ENCODE data around the gene SIRT2. TPM values are rescaled to one million over a fixed set of nuclear protein-coding genes. Genes with fewer than 3 reads are reported as not detected.
"Not testable (repeated sequence)": the region's sequence is repeated elsewhere in the genome, so short reads cannot be mapped to it uniquely, and the experiment has no call there.

SIRT2 gene
- total RNA-seq, 1 donor from 2014 or later = 54.2 TPM

DNA sequence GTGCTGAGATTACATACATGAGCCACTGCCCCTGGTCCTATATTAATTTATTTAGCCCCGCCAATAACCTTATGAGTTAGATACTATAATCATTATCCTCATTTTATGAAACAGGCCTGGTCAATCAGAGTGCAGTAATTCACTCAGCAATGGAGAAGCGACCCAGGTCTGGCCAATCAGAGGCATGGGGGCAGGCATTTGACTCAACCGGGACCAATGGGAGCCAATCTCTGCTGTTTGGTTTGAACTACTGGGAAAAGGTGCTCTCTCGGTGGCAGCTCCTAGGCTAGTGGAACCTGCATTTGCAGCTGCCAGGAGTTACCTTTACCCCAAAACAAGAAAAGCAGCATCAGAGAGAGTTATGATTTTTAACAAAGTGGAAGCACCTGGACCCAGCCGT, 6.6 kb downstream of the SIRT2 start:
- Mint-ChIP-seq H3K27ac (ENCODE audit: unreplicated experiment) (no peak overlapping the region), H3K27me3 (ENCODE audit: low read depth) (no peaks in the 10 kb centered on the region), H3K36me3 (ENCODE audit: low read depth) (peaks cover 9% of the 10 kb centered on the region), H3K9me3 (ENCODE audit: low read depth) (no peaks in the 10 kb centered on the region), H3K4me3 (ENCODE audit: unreplicated experiment) (no peak overlapping the region), H3K4me1 (ENCODE audit: low read depth) (peaks cover 5% of the 10 kb centered on the region)
- DNase-seq (ENCODE audit: low spot score) = no peak
- TF ChIP-seq, protein P1, sequence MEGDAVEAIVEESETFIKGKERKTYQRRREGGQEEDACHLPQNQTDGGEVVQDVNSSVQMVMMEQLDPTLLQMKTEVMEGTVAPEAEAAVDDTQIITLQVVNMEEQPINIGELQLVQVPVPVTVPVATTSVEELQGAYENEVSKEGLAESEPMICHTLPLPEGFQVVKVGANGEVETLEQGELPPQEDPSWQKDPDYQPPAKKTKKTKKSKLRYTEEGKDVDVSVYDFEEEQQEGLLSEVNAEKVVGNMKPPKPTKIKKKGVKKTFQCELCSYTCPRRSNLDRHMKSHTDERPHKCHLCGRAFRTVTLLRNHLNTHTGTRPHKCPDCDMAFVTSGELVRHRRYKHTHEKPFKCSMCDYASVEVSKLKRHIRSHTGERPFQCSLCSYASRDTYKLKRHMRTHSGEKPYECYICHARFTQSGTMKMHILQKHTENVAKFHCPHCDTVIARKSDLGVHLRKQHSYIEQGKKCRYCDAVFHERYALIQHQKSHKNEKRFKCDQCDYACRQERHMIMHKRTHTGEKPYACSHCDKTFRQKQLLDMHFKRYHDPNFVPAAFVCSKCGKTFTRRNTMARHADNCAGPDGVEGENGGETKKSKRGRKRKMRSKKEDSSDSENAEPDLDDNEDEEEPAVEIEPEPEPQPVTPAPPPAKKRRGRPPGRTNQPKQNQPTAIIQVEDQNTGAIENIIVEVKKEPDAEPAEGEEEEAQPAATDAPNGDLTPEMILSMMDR (IDR thresholded peaks at IDR 0.05) = no peak

DNA sequence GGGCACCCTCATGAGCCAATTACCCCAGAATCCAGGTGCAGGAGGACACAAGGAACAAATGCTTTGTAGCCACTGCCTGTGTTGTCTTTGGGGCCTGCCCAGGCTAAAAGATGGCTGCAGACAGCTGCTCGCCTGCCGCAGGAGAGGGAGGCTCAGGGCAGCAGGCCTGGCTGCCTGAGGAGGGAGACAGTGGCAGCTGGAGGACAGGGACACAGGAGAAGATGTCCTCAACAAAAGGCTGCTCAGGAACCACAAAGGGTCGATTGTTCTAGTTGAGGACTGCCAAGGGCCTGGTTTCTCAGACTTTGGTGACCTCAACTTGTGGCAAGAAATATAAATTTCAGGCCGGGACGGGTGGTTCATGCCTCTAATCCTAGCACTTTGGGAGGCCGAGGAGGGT, 7.6 kb downstream of the SIRT2 start:
- Mint-ChIP-seq H3K4me3 (ENCODE audit: unreplicated experiment) (no peak overlapping the region), H3K36me3 (ENCODE audit: low read depth) (peaks cover 9% of the 10 kb centered on the region), H3K9me3 (ENCODE audit: low read depth) (no peaks in the 10 kb centered on the region), H3K27me3 (ENCODE audit: low read depth) (no peaks in the 10 kb centered on the region), H3K4me1 (ENCODE audit: low read depth) (no peaks in the 10 kb centered on the region), H3K27ac (ENCODE audit: unreplicated experiment) (no peak overlapping the region)
- DNase-seq (ENCODE audit: low spot score) = no peak
- TF ChIP-seq, protein P1 (IDR thresholded peaks at IDR 0.05) = no peak

DNA sequence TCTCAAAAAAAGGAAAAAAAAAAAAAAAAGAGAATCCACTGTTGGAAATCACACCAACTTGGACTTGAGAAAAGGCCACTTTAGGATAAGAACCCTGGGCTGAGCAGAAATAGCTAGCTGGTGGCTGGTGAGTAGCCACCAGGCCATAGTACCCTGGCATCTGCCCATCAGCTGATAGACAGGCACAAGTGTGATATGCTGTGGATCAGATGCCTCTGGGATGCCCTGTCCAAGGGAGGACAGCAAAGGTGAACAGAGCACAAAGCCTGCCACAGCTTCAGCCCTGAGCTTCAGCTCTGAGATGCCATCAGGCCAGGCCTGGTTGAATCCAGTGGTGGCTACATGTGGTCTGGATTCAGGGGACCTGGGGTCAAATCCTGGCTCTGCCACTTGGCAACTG, 8.7 kb downstream of the SIRT2 start:
- no peaks in the 10 kb centered on the region for H3K27me3 Mint-ChIP-seq (ENCODE audit: low read depth)
- H3K36me3 Mint-ChIP-seq (ENCODE audit: low read depth) = peaks cover 9% of the 10 kb centered on the region
- H3K9me3 Mint-ChIP-seq (ENCODE audit: low read depth) = no peaks in the 10 kb centered on the region
- H3K4me1 Mint-ChIP-seq (ENCODE audit: low read depth) = no peaks in the 10 kb centered on the region
- TF ChIP-seq, protein P1 (IDR thresholded peaks at IDR 0.05) = no peak
- DNase-seq (ENCODE audit: low spot score) = no peak
- no peak overlapping the region for H3K4me3 Mint-ChIP-seq (ENCODE audit: unreplicated experiment)
- H3K27ac Mint-ChIP-seq (ENCODE audit: unreplicated experiment) = no peak overlapping the region

DNA sequence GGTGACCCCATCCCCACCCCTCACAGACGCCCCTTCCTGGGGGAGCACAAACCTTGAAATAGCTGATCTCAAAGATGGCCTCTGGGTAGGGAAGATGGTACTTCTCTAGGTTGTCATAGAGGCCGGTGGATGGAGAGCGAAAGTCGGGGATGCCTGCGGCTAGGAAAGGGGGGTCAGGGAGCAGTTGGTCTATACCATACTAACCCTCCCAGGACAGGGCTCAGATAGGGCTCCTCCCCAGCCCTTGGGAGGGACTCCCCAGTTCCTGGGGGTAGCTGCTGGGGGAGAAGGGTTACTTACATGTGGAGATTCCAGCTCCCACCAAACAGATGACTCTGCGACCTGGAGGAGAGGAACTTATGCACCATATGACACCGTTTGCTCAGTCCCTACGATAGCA, 9.6 kb downstream of the SIRT2 start:
- no peak for DNase-seq (ENCODE audit: low spot score)
- Mint-ChIP-seq H3K9me3 (ENCODE audit: low read depth) (no peaks in the 10 kb centered on the region), H3K4me1 (ENCODE audit: low read depth) (no peaks in the 10 kb centered on the region), H3K4me3 (ENCODE audit: unreplicated experiment) (no peak overlapping the region), H3K27me3 (ENCODE audit: low read depth) (no peaks in the 10 kb centered on the region), H3K27ac (ENCODE audit: unreplicated experiment) (no peak overlapping the region), H3K36me3 (ENCODE audit: low read depth) (peaks cover 9% of the 10 kb centered on the region)
- TF ChIP-seq, protein P1 (IDR thresholded peaks at IDR 0.05) = no peak

DNA sequence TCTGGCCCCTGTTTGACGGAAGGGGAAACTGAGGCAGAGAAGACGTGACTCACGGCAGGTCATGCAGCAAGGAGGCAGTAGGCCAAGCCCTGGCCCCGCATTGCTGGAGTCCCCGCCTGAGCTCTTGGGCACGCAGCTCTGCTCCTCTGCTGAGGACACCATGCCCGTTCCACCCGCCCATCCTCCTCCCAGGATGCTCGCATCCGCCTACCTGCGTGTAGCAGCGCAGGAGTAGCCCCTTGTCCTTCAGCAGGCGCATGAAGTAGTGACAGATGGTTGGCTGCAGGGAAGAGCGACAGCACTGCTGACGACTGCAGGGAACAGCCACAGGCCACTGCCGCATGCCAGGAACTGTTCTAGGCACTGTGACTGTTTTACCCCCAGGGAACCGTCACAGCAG, 10.5 kb downstream of the SIRT2 start:
- no peak overlapping the region for H3K27ac Mint-ChIP-seq (ENCODE audit: unreplicated experiment)
- H3K27me3 Mint-ChIP-seq (ENCODE audit: low read depth) = no peaks in the 10 kb centered on the region
- no peaks in the 10 kb centered on the region for H3K4me1 Mint-ChIP-seq (ENCODE audit: low read depth)
- H3K4me3 Mint-ChIP-seq (ENCODE audit: unreplicated experiment) = no peak overlapping the region
- DNase-seq (ENCODE audit: low spot score) = no peak
- TF ChIP-seq, protein P1 (IDR thresholded peaks at IDR 0.05) = no peak
- H3K9me3 Mint-ChIP-seq (ENCODE audit: low read depth) = no peaks in the 10 kb centered on the region
- peaks cover 9% of the 10 kb centered on the region for H3K36me3 Mint-ChIP-seq (ENCODE audit: low read depth)

DNA sequence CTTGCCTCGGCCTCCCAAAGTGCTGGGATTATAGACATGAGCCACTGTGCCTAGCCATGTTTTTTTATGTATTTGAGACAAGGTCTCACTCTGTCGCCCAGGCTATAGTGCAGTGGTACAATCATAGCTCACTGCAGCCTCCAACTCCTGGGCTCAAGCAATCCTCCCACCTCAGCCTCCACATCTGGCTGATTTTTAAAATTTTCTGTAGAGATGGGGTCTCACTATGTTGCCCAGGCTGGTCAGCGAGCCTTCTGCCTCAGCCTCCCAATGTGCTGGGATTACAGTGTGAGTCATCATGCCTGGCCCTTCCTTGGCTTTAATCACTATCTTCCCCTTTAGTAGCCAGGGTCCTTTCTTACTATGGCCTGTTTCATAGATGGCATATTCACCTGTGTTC, 14.7 kb downstream of the SIRT2 start:
- peaks cover 12% of the 10 kb centered on the region for H3K36me3 Mint-ChIP-seq (ENCODE audit: low read depth)

More for the DNA sequence above, 14.7 kb downstream of the SIRT2 start:
- not testable (repeated sequence) for H3K9me3 Mint-ChIP-seq (ENCODE audit: low read depth); DNase-seq (ENCODE audit: low spot score); H3K27me3 Mint-ChIP-seq (ENCODE audit: low read depth); H3K4me3 Mint-ChIP-seq (ENCODE audit: unreplicated experiment); H3K4me1 Mint-ChIP-seq (ENCODE audit: low read depth); H3K27ac Mint-ChIP-seq (ENCODE audit: unreplicated experiment)
